GM11168 (cell line): ENCODE measurements around the gene ASAP2.

Experiments used
- in situ Hi-C: fragments of 300-500 bp; cut with MboI; formaldehyde crosslinking; loops from one replicate; pipeline ENCODE4 v1.12.0; 2022; ENCODE audit warnings: low sequenced_read_pairs; ENCODE audit not compliant: unreplicated experiment

The ASAP2 gene

DNA sequence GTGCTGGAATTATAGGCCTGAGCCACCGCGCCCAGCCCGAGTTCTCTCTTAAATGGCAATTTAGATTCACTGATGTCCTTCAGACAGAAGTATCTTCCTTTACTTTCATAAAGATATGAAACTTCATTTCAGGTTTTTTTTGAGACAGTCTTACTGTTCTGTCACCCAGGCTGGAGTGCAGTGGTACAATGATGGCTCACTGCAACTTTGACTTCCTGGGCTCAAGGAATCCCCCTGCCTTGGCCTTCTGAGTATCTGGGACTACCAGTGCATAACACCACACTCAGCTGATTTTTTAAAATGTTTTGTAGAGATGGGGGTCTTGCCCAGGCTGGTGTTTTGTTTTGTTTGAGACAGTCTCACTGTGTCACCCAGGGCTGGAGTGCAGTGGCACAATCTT lies 203.5 kb downstream of the ASAP2 start:
- in situ Hi-C loops, result no loop called here

DNA sequence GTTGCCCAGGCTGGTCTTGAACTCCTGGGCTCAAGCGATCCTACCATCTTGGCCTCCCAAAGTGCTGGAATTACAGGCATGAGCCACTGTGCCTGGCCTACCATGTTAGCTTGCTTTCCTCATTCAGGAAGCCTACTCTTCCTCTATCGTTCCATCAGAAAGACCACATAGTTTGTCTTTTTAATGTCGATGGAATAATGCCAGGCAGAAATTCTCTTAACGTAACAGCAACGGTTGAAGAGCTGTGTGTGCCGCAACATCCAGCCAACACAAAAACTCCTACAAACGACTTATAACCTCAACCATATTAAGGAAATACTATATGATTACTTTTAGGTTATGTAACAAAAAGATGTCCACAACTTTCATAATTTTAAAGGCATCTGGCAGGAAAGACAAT lies 206.2 kb downstream of the ASAP2 start:
- in situ Hi-C loops, result no loop called here

DNA sequence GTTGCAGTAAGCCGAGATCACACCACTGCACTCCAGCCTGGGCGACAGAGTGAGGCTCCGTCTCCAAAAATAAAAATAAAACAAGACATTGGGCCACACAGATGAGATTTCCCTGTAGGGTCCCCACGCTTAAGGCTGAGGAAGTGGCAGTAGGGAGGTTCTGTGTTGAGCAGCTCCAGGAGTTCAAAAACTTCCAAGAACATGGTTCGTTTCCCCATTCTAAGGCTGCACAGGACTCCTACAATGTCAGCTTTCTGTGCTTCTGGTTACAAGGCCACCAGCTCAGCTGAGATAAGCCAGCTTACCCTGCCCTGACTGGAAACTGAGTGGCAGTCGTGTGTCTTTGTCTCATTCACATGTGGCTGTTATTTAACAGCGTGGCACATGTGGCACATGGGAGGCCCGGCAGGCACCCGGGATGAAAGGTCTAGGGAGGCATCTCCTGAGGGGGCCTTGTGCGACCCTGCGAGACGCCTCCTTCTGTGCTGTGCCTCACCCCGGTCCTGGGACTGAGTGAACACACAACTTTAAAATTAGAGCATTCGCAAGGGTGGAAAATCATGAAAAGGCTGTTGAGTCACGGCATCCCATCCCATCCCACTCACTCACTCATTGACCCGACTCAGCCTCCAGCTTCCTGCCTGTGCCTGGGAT lies 209.0 kb downstream of the ASAP2 start:
- in situ Hi-C loops, result no loop called here

DNA sequence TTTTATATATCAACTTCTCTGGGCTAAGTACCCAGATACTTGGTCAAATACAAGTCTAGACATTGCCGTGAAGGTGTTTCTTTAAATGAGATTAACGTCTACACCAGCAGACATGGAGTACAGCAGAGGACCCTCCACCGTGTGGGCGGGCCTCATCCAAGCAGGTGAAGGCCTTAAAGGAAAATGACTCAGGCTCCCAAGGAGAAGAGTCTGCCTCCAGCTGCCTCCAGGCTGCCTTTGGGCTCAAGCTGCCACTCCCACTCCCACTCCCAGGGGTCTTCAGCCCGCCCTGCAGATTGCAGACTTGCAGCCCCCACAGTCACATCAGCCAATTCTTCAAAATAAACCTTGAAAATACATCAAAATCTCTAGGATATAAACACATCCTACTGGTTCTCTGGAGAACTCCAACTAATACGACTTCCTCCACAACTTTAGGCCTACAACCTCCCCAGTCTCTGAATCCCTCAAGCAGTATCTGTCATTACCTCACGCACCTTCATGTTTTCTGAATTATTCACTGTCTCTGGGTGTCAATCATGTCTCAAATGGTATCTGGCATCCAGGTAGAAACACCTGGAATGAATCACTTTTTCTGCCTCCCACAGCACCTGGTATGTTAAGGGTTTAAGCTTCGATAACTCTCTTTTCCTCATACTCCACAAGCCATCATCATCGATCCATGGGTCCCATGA lies 209.8 kb downstream of the ASAP2 start:
- in situ Hi-C loops, result no loop called here

DNA sequence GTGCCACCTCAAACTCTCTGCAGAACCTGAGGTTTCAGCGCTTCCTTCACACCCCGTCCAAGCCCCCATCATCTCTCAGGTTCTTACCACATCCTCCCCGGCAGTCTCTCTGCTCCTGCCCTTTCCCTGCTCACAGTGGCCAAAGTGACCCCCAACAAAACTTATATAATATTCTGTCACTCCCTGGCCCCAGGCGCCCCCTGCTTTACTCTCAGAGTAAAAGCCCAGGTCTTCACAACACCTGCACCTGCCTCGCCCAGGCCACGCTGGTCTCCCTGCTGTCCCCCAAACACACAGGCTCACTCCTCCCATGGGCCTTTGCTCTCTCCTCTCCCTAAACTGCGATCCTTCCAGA lies 210.3 kb downstream of the ASAP2 start:
- in situ Hi-C loops, result no loop called here

DNA sequence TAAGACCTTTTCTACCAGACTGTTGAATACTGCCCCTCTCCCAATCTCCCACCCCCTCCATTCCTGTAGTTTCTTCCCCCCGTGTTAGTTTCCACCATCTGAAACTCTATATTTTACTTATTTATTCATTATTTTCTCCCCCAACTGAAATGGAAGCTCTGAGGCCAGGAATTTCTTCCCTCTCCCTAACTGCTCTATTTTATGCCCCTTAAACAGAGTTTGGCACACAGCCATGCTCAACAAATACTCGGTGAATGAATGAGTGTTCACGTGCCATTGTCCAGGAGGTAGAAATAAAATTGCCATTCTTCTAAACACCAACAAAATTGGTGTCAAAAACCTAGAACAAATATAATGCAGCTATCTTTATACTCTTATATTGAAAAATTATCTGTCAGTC lies 211.1 kb downstream of the ASAP2 start:
- in situ Hi-C loops, result no loop called here

DNA sequence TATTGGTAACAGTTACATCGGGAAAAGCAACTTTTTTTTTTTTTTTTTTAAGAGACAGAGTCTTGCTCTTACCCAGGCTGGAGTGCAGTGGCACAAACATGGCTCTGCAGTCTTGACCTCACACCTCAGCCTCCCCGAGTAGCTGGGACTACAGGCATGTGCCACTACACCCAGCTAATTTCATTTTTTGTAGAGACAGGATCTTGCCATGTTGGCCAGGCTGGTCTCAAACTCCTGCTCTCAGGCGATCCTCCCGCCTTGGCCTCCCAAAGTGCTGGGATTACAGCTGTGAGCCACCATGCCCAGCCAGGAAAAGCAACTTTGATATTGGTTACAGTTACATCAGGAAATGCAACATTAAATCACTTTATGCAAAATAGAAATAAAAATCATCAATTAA lies 212.1 kb downstream of the ASAP2 start:
- in situ Hi-C loops, result no loop called here

DNA sequence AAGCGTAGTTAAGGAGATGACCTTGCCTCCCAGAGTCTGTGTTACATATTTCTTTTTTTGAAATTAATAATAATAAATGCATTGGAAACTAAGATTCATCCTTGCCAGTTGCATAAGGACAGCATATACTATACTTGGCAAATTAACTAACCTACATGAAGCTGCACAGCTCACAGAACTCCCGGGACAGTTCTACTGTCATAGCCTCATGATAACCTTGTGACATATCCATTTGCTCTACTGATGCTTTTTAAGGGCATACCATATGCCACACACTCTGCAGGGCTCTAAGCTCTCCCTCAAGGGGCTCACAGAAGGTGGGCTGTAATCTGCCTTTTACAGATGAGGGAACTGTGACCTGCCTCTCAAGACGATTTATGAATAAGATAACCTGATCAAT lies 212.9 kb downstream of the ASAP2 start:
- in situ Hi-C loops, result no loop called here

DNA sequence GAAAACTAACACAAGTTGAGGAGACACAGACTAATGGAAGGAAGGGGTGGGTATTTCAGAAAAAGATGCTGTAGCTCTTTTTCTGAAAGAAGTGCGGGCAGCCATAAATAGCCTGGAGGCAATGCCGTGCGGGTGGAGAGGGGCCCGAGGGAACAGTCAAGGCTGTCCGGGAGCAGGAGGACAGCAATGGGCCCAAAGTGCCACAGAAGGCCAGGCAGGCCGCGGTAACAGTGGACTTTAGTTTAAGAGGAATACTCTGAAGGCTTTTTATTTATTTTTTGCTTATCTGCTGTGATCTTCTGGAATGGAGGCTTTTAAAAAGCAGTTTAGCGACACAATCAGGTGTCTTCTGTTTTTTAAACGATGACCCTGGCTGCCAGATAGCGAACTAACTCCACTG lies 213.9 kb downstream of the ASAP2 start:
- in situ Hi-C loops, result no loop called here

DNA sequence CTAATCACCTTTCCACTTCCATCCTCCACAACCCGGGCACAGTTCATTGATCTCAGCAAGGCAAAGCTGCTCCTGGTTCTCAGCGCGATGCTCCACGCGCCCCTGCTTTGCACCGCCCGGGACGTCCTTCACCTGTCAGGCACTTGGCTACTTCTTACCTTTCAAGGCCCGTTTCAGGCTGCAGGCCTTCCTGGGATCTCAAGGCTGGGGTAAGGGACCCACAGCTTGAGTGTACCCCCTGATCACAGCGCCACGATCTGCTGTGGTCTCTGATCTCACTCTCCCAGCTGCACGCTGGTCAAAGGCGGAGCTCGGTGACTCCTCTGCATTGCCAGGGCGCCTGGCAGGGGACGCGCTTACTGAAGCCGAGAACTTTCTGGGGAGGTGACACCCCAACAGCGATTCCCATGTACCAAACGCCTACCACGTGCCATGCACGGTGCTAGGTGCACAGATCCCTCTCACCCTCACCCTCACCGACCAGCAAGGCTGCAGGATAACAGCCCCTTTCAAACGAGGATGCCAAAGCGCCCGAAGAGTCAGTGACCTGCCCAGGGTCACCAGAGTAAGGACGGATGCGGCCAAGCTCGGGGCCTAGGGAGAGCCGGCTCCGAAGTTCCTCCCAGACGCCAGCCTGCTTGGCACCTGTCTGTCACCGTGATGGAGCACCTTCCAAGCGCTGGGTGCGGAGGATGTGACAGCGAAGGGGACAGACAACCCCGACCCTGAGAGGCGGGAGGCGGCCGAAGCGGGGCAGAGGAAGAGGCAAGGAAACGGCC lies 215.9 kb downstream of the ASAP2 start:
- in situ Hi-C loops, result no loop called here

DNA sequence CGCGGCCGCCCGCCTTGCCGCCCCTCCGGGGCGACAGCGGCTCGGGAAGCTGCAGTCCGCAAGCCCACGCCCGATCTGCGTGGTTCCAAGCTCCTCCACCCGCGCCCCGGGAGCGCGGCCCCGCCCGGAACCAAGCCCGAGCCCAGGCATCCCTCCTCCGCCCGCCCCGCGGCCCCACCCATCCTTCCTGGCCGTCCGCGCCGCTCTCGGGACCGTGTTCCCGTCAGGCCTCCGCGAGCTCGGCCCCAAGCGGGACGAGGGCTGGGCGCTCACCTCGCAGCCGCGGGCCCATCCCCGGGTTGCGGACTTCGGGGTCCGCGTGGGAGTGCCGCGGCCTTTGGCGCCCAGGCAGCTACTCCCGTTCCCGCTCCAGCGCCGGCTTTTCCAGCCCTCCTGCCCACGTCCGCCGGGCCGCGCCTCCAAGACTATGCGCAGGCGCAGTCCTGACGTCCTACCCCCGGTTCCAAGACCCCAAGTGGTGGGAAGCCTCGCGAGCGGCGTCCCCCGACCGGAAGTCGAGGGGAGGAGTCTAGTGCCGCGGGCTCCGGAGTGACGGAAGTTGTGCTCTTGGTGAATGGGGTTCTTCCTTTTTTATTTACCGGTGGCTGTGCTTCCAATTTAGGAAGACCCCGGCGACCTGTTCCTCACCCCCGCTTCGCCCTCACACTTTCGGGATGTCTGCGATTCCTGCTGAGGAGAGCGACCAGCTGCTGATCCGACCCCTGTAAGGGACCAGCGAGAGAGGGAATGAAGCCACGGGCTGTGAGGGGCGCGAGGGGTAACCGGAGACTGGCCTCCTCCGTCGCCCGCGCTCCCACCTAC lies 216.7 kb downstream of the ASAP2 start, which contains the start of the genes CPSF3 and ITGB1BP1:
Gene CPSF3, plus strand, starts transcription at position 555 of the 822 bp plus-strand sequence. Its CDS starts 120 bp downstream, at position 675.
Gene ITGB1BP1, minus strand, starts transcription at position 429 of the 822 bp plus-strand sequence. CDS start 4,831 bp downstream, outside the sequence.
- in situ Hi-C loops, result no loop called here

DNA sequence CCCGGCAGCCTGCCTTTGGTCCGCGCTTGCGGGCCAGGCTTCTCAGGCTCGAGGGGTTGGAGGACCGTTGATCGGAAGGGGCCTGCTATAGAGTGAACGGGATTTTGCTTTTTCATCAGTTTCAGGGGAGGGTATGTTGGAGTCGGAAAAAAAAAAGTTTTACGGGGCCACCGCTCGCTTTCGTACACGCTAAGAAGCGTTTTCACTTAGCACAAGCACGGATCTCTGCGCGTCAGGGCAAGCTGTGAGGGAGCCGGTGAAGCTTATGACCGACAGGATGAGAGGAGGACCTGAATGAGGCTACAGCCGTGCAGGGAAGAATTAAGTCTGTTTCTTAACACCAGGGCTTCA lies 217.3 kb downstream of the ASAP2 start:
- in situ Hi-C loops, result no loop called here

DNA sequence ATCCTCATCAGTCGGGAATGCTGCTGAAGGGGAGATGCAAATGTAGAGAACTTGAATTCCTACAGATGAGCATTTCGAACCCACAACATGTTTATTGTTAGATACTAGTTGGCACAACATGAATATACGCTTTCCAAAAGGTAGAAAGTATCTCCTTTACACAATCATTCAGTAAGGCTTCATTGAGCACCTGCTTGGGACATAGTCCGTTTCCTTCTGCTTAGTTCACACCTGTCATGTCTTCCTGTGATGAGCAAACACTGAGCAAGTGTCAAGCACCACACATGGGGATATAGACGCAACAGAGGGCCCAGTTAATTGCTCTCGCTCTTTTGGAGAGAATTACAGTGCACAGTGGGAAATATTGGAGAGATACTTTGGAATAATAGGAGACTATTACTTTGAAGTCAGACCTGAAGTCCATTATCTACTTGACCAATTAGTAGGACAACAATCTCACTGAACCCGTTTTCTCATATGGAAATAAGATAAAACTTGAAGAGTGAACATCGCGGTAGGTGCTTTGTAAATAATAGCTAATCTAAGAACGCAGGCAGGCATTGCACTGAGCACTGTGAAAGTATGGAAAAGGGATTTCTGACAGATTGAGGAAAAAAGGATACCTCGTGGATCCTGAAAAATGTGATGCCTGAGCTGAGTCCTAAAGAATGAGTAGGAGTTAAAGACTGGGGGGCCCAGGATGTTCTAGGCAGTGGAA lies 218.0 kb downstream of the ASAP2 start:
- in situ Hi-C loops, result no loop called here

DNA sequence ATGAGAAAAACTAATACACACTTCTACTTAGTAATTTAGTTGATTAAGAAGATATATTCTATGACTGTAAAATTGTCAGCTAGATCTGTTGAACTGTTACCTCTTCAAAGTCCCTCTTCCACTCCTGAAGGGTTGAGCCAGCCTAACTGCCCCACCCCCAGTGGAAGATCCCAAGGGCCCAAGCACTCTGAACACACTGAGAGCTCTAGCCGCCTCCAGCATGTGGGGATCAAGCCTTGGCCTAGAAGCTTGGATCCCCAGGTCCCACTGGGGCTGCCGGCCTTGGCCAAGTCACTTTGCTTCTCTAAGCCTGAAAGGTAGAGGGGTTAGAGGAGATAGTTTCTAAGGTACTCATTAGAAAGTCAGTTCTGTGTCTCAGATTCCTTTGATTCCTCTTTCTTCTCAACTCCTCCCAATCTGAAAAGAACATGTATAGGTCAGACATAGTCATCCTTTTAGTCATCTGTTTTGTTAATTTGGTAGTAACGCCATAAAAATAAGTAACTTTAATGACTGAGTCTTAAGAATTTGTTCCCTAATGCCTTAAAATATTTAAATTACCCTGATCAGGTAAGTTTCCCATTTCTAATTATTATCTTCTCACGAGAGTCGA lies 222.5 kb downstream of the ASAP2 start:
- in situ Hi-C loops, result no loop called here

DNA sequence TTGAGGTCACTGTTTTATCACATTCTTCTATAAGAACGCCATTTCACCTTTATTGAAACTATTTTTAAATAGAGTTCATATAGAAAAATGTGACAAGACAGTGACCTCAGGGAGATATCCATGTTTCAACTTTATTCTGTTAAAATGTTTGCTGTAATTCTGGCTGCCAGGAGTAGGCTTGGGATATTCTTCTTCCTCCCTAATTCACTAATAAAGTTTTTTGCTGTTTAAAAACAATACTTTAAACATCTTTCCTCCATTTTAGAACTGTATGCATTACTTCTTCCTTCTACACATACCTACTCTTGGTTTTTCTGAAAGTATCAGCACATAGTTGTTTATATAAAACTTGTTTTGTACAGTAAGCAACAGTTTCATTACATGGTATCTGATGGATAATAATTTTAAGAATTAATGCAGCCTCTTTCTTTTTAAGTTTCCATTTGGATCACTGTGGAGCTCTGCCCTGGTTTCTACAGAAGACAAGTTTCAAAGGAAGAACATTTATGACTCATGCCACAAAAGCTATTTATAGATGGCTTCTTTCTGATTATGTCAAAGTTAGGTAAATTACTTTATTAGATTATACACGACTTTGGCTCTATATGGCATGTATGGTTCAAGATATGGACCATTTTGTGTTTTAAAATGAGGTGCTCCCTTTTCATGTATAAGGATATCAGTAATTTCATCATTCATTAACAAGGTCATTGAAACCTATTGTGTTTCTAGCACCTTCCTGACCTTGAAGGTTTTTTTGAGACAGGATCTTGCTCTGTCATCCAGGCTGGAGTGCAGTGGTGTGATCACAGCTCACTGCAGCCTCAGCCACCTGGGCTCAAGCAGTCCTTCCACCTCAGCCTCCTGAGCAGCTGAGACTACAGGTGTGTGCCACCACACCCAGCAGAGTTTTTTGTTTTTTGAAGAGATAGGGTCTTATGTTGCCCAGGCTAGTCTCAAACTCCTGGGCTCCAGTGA lies 224.0 kb downstream of the ASAP2 start:
- in situ Hi-C loops, result no loop called here

DNA sequence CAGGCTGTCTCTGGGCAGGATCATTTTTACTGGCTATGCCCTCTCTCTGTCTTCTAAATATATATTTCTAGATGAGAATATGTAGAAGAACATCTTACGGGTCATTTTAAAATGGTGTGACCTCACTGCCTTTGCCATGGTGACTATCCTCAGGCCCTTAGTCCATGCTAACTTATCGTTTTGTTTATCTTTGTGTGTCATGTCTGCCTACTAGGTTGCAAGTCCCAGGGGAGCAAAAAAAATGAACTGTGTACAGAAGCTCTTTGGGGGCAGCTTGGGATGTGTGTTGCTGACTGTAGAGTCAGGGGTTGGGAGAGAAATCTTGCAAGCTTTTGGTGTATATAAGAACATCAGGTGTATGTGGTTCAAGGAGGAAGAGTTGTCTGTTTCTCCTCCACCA lies 227.9 kb downstream of the ASAP2 start:
- in situ Hi-C loops, result no loop called here

DNA sequence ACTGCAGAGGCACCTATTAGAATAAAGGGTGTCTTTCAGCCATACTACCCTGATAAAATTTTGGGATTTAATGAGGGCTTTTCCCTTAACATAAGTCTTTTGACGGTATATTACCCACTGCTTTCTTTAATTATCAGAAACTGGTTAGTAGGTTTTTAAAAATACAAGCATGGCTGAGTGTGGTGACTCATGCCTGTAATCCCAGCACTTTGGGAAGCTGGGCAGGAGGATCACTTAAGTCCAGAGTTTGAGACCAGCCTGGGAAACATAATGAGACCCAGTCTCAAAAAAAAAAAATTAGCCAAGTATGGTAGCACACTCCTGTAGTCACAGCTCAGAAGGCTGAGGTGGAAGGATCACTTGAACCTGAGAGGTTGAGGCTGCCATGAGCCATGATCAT lies 232.9 kb downstream of the ASAP2 start:
- in situ Hi-C loops, result no loop called here

DNA sequence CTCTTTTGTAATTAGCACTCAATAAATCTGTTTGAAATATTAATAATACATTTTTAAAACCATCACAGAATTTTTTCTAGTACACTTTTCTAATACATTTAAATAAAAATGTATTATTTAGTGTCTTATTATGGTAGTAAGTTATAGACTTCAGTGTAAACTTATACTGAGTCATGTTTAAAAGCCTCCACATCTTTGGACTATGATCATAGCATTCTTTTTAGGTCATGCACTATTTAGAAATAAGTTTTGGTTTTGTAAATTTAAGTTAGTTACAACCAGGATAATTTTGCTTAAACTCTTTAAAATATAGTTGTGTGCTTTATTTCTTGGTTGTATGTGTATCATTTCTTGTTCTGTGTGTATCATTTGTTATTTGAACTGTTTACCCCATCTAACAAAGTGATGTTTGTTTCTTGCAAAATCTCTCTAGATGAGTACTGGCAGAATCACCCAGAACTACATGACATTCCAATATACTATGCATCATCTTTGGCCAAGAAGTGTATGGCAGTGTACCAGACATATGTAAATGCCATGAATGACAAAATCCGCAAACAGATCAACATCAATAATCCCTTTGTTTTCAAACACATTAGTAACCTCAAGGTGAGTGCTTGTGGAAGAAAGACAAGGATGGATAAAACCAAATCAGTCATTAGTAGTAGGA lies 233.6 kb downstream of the ASAP2 start:
- in situ Hi-C loops, result no loop called here
